GM21528 (cell line): ENCODE data around the gene GALNTL6.
"Not testable (repeated sequence)": the region's sequence is repeated elsewhere in the genome, so short reads cannot be mapped to it uniquely, and the experiment has no call there.

Experiments used
- ATAC-seq: cut with Tn5 transposase; IDR thresholded peaks from one replicate; pipeline ENCODE4 v1.9.1; 2021; ENCODE audit warnings: mild to moderate bottlenecking, moderate library complexity; ENCODE audit not compliant: unreplicated experiment, low FRiP score

GALNTL6 gene

DNA sequence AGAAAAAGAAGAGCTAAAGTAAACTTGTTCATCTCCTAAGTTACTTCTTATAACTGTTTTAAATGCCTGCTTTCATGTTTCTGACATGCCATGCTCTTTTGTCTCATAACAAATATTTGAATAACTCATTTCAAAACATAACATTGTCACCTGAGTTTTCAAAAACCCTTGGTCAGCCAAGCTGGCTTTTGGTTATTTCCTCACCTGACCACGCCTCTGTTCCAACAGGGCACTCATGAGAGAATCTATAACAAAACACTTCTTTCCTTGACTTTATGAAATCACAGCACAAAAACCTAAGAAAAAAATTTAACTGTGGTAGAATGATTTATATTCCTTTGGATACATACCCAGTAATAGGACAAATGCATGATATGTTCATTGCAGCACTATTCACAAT is 1182.5 kb downstream of the GALNTL6 start:
- no peak for ATAC-seq

DNA sequence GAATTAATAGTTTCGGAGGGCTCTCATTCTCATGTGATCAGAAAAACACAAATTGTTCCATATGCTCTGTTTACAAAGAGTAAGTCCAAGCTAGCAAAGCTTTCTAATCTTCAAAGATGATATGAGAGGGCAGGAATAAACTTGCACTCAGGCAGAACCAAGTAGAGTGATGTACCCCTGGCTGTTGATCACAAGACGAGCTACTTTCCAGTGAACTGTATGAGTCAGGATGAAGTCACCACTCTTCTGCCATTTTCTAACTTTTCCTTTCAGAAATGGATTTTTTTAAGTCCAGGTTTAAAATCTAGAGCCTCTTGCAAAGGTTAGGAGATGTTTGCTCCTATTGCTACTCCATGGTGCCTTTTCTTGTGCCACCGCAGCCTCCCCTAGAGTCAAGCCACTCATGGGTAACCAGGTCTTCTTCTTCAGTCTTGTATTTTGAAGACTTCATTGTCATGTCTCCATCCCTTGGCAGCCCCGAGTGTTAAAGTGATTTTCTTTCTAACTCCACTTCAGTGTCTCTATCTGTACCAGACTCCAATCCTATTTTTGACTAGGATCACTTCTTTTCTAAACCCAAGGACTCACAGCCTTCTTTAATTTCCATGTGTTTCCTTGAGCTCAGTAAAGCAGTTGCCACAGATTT is 1183.5 kb downstream of the GALNTL6 start:
- ATAC-seq, result no peak

DNA sequence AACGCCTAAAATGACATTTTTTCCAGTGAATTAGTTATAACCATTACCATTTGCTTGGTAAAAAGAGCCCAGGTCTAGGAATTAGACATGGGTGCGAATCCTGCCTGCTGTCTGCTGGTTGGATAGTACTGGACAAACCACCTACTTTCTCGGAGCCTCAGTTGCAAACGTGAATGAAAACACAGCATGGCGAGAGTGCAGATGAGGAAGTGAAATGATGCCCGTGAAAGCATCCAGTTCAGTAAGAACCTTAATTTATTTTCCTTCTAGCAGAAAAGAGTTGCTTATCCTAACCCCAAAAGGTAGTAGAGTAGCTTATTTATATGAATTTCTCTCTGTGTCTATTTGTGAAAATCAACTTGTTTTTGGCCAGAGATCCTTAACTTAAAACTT is 1184.0 kb downstream of the GALNTL6 start:
- ATAC-seq, result no peak

DNA sequence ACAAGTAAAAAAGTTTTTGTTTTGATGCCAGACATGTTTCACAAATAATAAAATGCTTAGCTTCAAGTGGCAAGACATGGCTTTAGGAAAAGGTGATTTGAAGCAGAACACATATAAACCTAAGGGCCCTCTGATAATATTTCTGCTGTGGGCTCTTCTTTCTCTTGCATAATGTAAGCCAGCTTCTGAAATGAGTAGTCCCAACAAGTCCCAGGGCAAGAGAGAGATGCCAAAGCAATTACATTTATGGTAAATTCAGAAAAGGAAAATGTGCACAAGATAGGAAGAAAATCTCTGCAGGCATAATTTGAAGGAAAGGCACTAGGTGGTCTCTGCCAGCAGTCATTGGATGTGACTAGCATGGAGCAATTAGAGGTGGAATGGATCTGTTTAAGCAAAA is 1184.7 kb downstream of the GALNTL6 start:
- no peak for ATAC-seq

DNA sequence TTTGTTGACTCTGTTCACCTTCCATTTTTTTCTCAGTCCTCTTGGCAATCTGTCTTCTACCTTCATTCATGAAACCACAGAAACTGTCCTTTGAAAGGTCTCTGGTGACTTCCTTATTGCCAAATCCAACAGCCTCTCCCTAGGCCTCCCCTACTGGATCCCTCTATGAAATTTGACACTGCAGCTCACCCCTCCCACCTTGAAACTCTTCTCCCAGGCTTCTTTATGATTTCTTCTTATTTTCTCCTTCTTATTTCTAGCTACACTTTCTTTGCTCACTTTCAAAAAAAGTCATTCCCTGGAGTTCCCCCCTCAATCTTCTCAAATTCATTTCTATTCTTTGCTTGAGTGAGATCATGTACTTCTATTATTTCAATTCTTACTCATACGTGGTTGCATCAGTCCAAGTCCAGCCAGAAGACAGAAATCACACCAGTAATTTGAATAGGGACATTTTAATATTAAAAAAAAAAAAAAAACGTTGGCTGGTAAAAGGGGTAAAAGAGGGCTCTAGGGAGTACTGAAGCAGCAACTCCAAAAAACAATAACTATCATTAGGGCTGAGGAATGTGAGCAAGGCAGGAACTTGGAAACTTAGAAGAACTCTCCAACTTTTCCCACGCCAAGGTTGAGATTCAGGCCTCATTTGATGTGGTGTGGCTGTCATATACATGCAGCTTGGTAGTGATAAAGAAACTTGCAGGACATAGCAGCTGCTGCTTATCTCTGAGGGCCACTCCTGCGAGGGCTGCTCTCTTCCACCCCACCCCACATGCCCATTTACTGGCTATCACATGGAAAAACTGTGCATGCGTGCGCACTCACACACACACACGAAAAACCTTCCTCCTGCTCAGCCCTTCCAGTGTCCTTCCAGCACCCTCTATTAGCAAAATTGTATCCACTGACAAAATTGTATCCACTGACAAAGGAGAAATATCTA is 1185.6 kb downstream of the GALNTL6 start:
- no peak for ATAC-seq

DNA sequence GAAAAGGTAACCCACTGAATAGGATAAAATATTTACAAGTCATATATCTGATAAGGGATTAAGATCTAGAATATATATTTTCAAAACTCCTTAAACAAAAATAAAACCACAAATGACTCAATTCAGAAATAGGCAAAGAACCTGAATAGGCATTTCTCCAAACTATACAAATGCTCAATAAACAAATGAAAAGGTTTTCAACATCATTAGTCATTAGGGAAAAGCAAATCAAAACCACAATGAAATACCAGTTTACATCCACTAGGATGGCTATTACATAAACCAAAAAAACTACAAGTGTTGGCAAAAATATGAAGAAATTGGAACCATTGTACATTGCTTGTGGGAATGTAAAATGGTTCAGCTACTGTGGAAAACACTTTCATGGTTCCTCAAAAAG is 1188.4 kb downstream of the GALNTL6 start:
- no peak for ATAC-seq

DNA sequence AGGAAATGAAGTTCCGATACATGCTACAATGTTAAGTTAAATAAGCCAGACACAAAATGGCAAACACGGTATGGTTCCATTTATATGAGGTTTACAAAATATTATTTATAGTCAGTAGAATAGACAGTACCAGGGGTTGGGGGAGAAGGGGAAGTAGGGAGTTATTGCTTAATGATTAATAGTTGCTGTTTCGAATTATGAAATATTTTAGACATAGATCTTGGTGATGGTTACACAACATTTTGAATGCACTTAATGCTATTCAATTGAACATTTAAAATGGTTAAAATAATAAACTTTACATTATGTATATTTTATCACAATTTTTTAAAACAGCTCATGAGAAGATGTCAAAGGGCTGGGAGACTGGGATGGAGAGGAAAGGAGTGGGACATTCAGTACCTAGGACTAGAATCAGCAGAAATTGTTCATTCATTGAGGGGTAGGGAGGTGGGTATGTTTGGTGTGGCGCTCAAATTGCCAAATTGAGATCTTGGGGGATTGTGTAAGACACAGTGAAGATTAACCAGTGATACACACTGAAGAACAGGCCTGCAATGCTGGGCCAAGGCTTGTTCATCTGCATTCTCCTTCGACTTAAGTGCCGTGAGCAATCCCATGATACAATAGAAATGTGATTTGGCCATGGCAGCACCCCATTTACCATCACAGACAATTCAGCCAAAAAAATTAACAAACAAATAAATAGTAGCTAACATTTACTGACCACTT is 1189.8 kb downstream of the GALNTL6 start:
- no peak for ATAC-seq

DNA sequence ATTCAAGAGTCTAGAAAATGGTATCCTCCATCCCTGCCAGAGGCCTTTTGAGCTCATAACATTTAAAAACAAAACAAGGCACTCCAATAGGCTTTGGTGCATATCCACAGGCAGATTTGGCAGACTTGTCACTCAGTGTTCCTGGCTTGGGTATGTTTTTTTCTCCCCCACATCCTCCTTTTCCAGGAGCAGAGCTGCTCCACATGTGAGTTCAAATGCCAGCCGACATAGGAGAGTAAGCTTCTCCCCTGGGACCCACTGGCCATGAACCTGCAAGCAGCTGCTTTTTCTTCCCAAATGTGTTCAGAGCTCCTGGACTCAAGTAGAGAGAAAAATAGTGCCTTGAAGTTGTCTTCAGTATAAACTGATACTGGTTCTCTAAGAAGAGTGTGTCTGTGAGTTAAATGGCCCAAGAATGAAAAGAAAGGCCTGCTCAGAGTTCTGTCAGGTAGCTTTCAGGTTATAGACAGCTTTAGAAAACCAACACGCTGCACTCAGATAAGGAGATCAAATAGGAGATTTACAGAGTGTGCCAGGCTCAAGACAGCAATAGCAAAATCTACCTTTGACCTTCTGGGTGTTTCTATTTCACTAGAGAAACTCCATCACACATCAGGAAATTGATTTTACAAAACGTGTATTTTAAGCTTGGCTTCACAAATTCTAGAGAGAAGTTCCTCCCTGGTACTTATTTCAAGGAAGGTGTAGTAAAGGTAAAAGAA is 1192.9 kb downstream of the GALNTL6 start:
- ATAC-seq, result no peak

DNA sequence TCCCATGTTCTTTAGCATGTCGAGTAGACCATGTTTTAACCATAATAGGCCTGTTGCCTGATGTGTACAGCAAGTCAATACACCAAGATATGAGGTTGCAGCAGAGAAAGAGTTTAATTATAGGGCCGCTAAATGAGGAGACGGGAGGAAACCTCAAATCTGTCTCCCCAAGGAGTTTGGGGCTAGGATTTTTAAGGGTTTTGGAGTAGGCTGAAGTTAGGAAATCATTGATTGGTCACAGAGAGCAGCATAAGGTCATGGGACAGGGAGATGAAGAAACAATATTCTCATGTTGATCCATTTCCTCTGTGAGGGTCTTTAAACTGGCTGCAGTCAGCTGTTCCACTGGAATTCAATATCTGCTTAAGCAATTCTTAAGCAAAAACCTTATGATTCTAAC is 1195.2 kb downstream of the GALNTL6 start:
- no peak for ATAC-seq

DNA sequence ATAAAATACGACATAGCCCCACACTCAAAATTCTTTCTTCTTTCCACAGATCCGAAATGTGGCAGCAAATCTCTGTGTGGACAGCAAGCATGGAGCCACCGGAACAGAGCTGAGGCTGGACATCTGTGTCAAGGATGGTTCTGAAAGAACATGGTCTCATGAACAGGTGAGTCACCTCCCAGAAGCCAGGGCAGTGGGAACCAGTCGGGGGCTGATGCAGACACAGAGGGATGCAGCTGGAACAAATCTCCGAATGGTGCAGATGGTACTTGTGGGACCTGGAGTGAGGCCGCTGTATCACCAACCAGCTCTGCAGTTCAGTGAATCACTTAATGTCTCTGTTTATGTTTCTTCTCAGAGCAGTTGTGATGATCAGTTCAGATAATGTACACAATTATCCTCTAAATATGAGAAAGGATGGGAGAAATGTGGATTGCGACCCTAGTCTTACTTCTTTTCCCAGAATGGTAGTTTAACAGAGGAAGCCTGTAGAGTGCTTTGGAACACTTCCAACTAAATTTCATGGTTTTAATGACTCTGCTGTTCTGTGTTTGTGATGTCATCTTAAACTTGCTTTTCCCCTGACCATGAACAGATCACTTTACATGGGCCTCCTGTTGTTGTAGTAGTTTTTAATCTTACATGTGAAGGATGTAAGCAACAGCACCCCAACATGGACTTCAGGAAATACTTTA is 1196.1 kb downstream of the GALNTL6 start:
- ATAC-seq, result no peak

DNA sequence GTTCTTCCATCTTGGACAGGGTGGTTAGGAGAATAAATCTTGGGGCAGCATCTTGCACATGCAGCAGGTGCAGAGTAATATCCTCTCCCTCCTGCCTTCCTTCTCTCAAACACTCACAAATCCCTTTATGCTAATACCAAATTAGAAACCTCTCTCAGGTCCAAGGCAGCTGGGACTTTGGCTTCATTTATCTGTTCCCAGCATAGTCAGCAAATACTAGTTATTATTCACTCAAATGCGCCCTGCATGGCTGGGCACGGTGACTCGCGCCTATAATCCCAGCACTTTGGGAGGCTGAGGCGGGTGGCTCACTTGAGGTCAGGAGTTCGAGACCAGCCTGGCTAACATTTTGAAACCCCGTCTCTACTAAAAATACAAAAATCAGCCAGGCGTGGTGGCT is 1199.4 kb downstream of the GALNTL6 start:
- ATAC-seq, result no peak

DNA sequence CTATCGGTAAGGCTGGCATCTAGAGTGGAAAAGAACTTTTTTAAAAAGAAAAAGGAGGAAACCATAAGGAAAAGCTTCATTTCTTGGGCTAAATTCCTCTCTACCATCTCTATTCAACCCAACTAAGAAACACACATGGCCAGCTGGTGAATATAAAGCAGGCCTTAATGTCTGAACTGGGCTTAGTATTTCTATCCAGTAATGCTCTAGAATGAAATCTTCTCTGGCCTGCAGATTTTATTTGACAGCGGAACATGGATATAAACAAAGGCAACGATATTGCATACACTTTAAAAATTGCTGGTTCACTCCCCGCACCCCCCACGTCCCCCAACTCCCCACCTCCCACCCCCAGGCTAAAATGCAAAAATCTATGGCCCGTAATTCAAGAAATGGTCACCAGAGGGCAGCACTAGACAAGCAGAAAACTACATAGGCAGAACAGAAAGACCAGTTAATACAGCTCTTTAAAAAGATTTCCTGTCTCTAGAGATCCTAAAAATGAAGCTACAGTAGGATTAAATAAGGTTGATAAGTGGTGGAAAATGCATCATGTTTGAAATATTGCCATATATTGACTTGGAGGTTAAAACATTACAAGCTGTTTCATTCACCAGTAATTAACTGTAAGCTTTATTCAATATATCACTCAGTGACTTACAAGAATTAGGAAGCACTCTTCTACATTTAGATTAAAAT is 1200.2 kb downstream of the GALNTL6 start:
- ATAC-seq, result peak; percentile 56

DNA sequence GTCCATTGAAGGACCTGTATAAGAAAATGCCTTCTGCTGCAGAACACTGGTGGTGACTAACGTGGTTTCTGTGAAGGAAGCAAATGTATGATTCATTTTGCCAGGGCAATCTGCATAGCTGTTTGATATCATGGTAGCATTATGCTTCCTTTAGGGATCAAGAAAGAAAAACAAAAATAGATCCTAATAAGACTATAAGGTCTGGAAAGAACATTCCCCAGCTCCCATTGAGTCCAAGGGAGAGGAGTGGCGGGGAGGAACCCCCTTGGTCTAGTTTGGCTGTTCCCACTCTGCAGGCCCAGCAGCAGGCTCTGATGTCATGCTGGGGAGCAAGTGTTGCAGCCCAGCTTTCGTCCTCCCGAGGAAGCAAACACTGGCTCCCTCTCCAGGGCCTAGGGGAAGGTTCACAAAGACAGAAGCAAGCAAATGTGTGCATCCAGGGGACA is 1200.9 kb downstream of the GALNTL6 start:
- no peak for ATAC-seq

DNA sequence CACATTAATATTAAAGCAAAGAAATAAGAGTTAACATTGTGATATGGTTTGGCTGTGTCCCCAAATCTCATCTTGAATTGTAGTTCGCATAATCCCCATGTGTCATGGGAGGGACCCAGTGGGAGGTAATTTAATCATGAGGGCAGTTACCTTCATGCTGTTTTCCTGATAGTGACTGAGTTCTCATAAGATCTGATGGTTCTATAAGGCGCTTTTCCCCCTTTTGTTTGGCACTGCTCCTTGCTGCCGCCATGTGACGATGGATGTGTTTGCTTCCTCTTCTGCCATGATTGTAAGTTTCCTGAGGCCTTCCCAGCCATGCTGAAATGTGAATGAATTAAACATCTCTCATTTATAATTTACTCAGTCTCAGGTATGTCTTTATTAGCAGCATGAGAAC is 1201.6 kb downstream of the GALNTL6 start:
- no peak for ATAC-seq

DNA sequence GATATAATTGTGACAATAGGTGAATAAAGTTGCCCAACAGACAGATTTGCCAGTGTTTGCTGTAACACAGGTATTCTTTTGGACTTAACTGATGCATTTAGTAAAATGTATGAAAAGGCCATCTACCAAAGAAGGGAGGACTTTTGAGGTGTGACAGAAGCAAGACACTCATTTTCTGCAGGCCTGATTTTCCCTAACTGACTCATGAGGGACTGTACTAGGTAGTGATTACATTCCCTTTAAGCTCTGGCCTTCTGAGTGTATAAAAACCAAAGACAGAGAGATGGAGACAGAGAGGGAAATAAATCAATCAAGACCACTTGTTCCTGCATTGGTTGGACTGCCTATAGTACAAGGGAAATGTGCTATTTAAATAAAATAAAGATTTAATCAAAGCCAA is 1204.6 kb downstream of the GALNTL6 start:
- no peak for ATAC-seq

DNA sequence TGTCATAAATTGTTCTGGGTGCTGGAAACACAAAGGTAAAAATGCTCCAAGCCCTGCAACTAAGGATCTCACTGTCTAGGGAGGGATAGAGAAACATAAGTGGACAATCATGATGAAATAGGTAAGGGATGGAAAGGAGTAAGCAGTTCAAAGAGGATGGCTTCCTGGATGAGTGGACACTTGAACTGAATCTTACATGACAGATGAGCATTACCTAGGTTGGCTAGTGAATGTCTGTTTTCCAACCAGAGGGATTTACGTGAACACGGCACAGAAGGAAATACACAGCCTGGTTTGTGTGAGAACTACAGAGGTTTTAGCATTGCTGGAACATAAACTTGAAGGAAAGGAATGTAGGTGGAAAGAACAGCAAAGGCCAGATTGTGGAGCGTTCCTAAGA is 1205.2 kb downstream of the GALNTL6 start:
- no peak for ATAC-seq

DNA sequence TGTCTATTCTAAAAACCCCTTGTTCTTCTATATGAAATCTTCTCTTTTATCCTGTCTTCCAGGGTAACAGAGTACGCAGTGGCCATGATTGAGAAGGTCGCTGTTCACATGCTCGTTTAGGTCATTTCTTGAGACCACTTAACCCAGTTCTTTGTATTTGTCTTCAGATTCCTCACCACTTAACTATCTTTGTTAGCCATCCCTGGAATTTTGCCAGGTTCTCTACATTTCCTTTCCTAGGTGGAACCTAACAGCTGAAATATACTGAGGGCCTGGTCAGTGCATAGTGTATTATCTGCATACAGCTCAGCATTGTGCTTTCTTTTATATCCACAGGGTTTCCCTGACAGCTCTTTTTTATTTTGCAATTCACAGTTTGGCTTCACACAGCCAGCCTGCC is 1206.5 kb downstream of the GALNTL6 start:
- no peak for ATAC-seq

DNA sequence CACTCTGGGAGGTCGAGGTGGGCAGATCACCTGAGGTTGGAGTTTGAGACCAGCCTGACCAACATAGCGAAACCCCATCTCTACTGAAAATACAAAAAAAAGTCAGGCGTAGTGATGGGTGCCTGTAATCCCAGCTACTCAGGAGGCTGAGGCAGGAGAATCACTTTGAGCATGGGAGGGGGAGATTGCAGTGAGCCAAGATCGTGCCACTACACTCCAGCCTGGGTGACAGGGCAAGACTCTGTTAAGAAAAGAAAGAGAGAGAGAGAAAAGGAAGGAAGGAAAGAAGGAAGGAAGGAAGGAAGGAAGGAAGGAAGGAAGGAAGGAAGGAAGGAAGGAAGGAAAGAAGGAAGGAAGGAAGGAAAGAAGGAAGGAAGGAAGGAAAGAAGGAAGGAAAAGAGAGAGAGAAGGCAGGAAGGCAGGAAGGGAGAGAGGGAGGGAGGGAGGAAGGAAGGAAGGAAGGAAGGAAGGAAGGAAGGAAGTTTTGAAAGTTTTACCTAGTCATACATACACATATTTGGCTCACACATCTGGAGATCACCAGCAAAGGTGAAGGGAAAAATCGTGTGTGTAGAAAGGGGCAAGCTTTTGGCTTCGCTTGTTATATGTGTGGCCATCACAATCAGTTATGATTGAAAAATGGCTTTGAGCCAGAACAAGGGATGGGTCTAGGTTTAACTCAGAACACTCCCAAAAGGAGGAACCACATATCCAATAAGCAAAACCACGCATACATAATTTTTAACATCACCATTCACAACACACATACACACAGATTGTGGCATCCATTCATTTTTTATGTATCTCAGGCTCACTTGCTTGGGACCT is 1208.8 kb downstream of the GALNTL6 start:
- not testable (repeated sequence) for ATAC-seq

DNA sequence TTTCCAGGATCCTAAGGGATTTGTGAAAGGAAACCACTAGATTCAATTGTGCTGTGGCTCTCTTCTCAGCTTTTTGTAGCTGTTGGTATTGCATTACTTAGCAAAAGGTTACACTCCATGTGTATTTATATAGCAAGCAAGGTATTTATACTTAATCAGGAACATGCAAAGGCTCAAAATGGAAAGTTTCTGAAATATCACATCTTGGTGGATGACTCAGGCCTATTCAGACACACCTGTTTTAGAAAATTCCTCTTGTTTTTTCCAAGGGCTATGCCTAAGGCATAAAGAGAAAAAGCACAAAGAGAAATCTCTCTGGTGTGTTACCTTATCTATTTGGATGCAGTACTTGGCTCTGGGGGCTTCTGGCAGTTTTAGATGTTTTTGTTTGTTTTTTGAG is 1211.0 kb downstream of the GALNTL6 start:
- ATAC-seq, result no peak
